Pancreas (tissue), 10 donors: ENCODE measurements around the gene CACNB1. TPM values are rescaled to one million over a fixed set of nuclear protein-coding genes. Genes with fewer than 3 reads are reported as not detected.
"Not testable (repeated sequence)": the region's sequence is repeated elsewhere in the genome, so short reads cannot be mapped to it uniquely, and the experiment has no call there.

ENCODE experiments used
- ATAC-seq, 4 donors: fragments of 200-7000 bp; cut with Tn5 transposase; one replicate each; pipeline versions ENCODE4 v1.8.0 to v1.9.1; 2020; ENCODE audit warnings: mild to moderate bottlenecking in 4 of 4, moderate library complexity in 4 of 4
- DNase-seq, 6 donors: peaks; one replicate each; pipeline ENCODE4 v3.0.0-alpha.2; 2020
- FAIRE-seq: peaks from 2 replicates; lab custom pipeline; 2012; peaks lifted over from hg19 to GRCh38; lab: Jason Lieb, UNC
- H3K27ac ChIP-seq, 4 donors: fragments of 200-600 bp; sonication (generic); 1 replicate in 3 of 4; 2 replicates in 1 of 4; pipeline versions ENCODE4 v1.5.0 to v1.8.0; 2020
- H3K27me3 ChIP-seq, 4 donors: fragments of 200-600 bp; one replicate each; pipeline ENCODE4 v1.8.0; 2021
- H3K36me3 ChIP-seq, 3 donors: fragments of 200-600 bp; sonication (generic) in 1 of 3; one replicate each; pipeline versions ENCODE4 v1.5.0 to v1.8.0; 2020 to 2021
- H3K4me1 ChIP-seq, 3 donors: fragments of 200-600 bp; one replicate each; pipeline ENCODE4 v1.8.0; 2021
- H3K4me3 ChIP-seq, 4 donors: fragments of 200-600 bp; sonication (generic) in 2 of 4; one replicate each; pipeline versions ENCODE4 v1.5.0 to v1.8.0; 2020 to 2021
- H3K9me3 ChIP-seq, 4 donors: fragments of 200-600 bp; one replicate each; pipeline ENCODE4 v1.8.0; 2021
- WGBS, 2 donors: extraction: QIAGEN DNeasy Blood & Tissue Kit; methylation state at CpG; one replicate each; pipeline ENCODE4 v1.1.7; 2013; 5-methylcytosine and 5-hydroxymethylcytosine counted together
- intact Hi-C, 3 donors: fragments of 100-400 bp; cut with DNase I; formaldehyde crosslinking; loops; one replicate each; pipeline versions ENCODE4 v1.11.1 to v1.14.2; 2022
- polyA plus RNA-seq, 2 donors: library from polyadenylated mRNA; stranded (reverse); fragments of 200-250 nt; gene quantifications; one replicate each; pipeline ENCODE4 v1.2.3, GENCODE V29; 2013
- total RNA-seq, 6 donors: library from RNA; stranded (reverse); fragmentation: NEBNext Ultra II Directional in 4 of 6; extraction: Animal tissue kit (Norgen Biotek cat#: 25700) in 4 of 6; gene quantifications; one replicate each; pipeline versions ENCODE4 v1.2.1 to v1.2.4, GENCODE V29; 2021 to 2023
- TF ChIP-seq, protein P1 (sequence below), 4 donors: fragments of 200-600 bp; sonication (generic) in 3 of 4; IDR thresholded peaks; one replicate each; pipeline versions ENCODE4 v1.5.0 to v1.8.0; 2021; ENCODE audit warnings: antibody characterized with exemption in 4 of 4
- donor health status: healthy with polysubstance abuse.
- donor health status: DM: no; HTN: no; CAD: no; lungs with moderate emphysema.
- donor health status: DM: no; HTN: no; CAD: no.
- donor health status: control.
- donor health status: control.
- donor health status: Bipolar disorder and iron deficiency.
- donor health status: DM: yes; HTN: yes; CAD: no.
- donor health status: DM: no; HTN: no; CAD: no.
- donor health status: DM: no; HTN: no; CAD: no.
- donor health status: DM: yes; HTN: yes; CAD: no.

CACNB1 gene
- total and polyA plus RNA-seq, 8 donors: 1.8 to 6.8 (median 2.9) TPM

GRCh38 chr17:39169101-39169500 lies 28.4 kb downstream of the CACNB1 start:
- TF ChIP-seq, protein P1, sequence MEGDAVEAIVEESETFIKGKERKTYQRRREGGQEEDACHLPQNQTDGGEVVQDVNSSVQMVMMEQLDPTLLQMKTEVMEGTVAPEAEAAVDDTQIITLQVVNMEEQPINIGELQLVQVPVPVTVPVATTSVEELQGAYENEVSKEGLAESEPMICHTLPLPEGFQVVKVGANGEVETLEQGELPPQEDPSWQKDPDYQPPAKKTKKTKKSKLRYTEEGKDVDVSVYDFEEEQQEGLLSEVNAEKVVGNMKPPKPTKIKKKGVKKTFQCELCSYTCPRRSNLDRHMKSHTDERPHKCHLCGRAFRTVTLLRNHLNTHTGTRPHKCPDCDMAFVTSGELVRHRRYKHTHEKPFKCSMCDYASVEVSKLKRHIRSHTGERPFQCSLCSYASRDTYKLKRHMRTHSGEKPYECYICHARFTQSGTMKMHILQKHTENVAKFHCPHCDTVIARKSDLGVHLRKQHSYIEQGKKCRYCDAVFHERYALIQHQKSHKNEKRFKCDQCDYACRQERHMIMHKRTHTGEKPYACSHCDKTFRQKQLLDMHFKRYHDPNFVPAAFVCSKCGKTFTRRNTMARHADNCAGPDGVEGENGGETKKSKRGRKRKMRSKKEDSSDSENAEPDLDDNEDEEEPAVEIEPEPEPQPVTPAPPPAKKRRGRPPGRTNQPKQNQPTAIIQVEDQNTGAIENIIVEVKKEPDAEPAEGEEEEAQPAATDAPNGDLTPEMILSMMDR (IDR thresholded peaks at IDR 0.05): no peak
- no peaks in the 10 kb centered on the region for H3K27me3 ChIP-seq
- intact Hi-C loops: no loop called here
- WGBS, 2 donors: 92 to 93% methylated on average over 14 of the region's 14 CpGs
- DNase-seq (no peak), ATAC-seq (no peak), FAIRE-seq (no peak)
- no peaks in the 10 kb centered on the region for H3K9me3 ChIP-seq
- H3K27ac ChIP-seq: no peak overlapping the region
- H3K4me1 ChIP-seq: peaks cover 0 to 19% (median 13%) of the 10 kb centered on the region in 3 donors
- H3K36me3 ChIP-seq: no peaks in the 10 kb centered on the region
- no peak overlapping the region for H3K4me3 ChIP-seq

GRCh38 chr17:39168503-39168902 lies 29.0 kb downstream of the CACNB1 start:
- peaks cover 0 to 21% (median 13%) of the 10 kb centered on the region in 3 donors for H3K4me1 ChIP-seq
- DNase-seq, FAIRE-seq, H3K27me3 ChIP-seq, H3K36me3 ChIP-seq, H3K4me3 ChIP-seq, H3K9me3 ChIP-seq, ATAC-seq, intact Hi-C loops, H3K27ac ChIP-seq: not testable (repeated sequence)
- WGBS, 2 donors: 96 to 97% methylated on average over 10 of the region's 10 CpGs

GRCh38 chr17:39167476-39167875 lies 30.0 kb downstream of the CACNB1 start:
- intact Hi-C loops: no loop called here
- no peak overlapping the region for H3K4me3 ChIP-seq
- peaks cover 0 to 21% (median 13%) of the 10 kb centered on the region in 3 donors for H3K4me1 ChIP-seq
- no peak for DNase-seq
- no peaks in the 10 kb centered on the region for H3K36me3 ChIP-seq
- no peak overlapping the region for H3K27ac ChIP-seq
- no peaks in the 10 kb centered on the region for H3K27me3 ChIP-seq
- TF ChIP-seq, protein P1 (IDR thresholded peaks at IDR 0.05): no peak
- H3K9me3 ChIP-seq: no peaks in the 10 kb centered on the region
- no peak for FAIRE-seq
- WGBS, 2 donors: 22 to 31% methylated on average over 2 of the region's 2 CpGs
- peak in 1 of 4 donors; percentile 8 for ATAC-seq

GRCh38 chr17:39166437-39167335 lies 30.8 kb downstream of the CACNB1 start:
- Histone ChIP-seq H3K27ac (peak overlapping the region; percentile 27 to 63 (median 45)), H3K9me3 (no peaks in the 10 kb centered on the region), H3K4me3 (peak overlapping the region in 2 of 4 donors; percentile 36 to 46), H3K27me3 (no peaks in the 10 kb centered on the region), H3K4me1 (peaks cover 0 to 16% (median 13%) of the 10 kb centered on the region in 3 donors), H3K36me3 (no peaks in the 10 kb centered on the region)
- peak; percentile 42 to 72 (median 58) for ATAC-seq
- DNase-seq: peak in 3 of 6 donors; percentile 40 to 63 (median 47)
- FAIRE-seq: no peak
- TF ChIP-seq, protein P1 (IDR thresholded peaks at IDR 0.05): no peak
- 32 to 42% methylated on average over 7 of the region's 7 CpGs for WGBS, 2 donors
- intact Hi-C loops: no loop called here

GRCh38 chr17:39165841-39166349 lies 31.6 kb downstream of the CACNB1 start, which contains the start of gene ARL5C:
Gene ARL5C, minus strand, starts transcription at chr17:39166161. Its CDS starts 401 bp downstream, at chr17:39165760.
- 25 to 27% methylated on average over 17 of the region's 17 CpGs for WGBS, 2 donors
- DNase-seq: peak in 2 of 6 donors; percentile 23 to 69
- ATAC-seq: peak; percentile 19 to 38 (median 24)
- Histone ChIP-seq H3K4me1 (peaks cover 0 to 13% (median 13%) of the 10 kb centered on the region in 3 donors), H3K27me3 (no peaks in the 10 kb centered on the region), H3K9me3 (no peaks in the 10 kb centered on the region), H3K36me3 (no peaks in the 10 kb centered on the region), H3K27ac (peak within 1 kb of the TSS; percentile 27 to 63 (median 45)), H3K4me3 (peak within 1 kb of the TSS; percentile 14 to 46 (median 30))
- no peak for FAIRE-seq
- TF ChIP-seq, protein P1 (IDR thresholded peaks at IDR 0.05): no peak
- intact Hi-C loops: no loop called here
